Activated CD4-positive, alpha-beta T cell treated with anti-CD3 and anti-CD28 coated beads, Interleukin-2, amount 10 ng/mL, durations not matched to agents 7 days and 5 days (primary cell): ENCODE measurements around the gene HOMER2. TPM values are rescaled to one million over a fixed set of nuclear protein-coding genes. Genes with fewer than 3 reads are reported as not detected.

Source experiments
- CTCF ChIA-PET: fragments of 350-600 bp; sonication (Branson Sonifier 250); formaldehyde crosslinking; loops from one replicate; lab custom pipeline; 2021; ENCODE audit warnings: antibody characterized with exemption; lab: Charles Lee
- POLR2A ChIA-PET: fragments of 350-600 bp; sonication (Branson Sonifier 250); formaldehyde crosslinking; loops from one replicate; lab custom pipeline; 2021; ENCODE audit warnings: antibody characterized with exemption; lab: Charles Lee
- DNase-seq: peaks from one replicate; pipeline ENCODE4 v3.0.0-alpha.2; 2020
- H3K27ac Mint-ChIP-seq: one replicate; pipeline ENCODE4 v1.8.0; 2021; ENCODE audit warnings: mild to moderate bottlenecking, moderate library complexity, mixed read lengths
- H3K27me3 Mint-ChIP-seq: one replicate; pipeline ENCODE4 v1.8.0; 2021; ENCODE audit warnings: mixed read lengths
- H3K36me3 Mint-ChIP-seq: one replicate; pipeline ENCODE4 v1.8.0; 2021; ENCODE audit warnings: low read depth, mixed read lengths
- H3K4me1 Mint-ChIP-seq: one replicate; pipeline ENCODE4 v1.8.0; 2021; ENCODE audit warnings: mixed read lengths
- H3K4me3 Mint-ChIP-seq: one replicate; pipeline ENCODE4 v1.8.0; 2021; ENCODE audit warnings: mild to moderate bottlenecking, moderate library complexity, mixed read lengths
- H3K9me3 Mint-ChIP-seq: one replicate; pipeline ENCODE4 v1.8.0; 2021; ENCODE audit warnings: mixed read lengths
- total RNA-seq, 2 experiments: library from RNA; stranded (reverse); gene quantifications; one replicate each; pipeline ENCODE4 v1.2.3, GENCODE V29; 2021

Gene HOMER2
- total RNA-seq, 2 experiments from 2014 or later = 7.9 to 10.3 TPM

- Mint-ChIP-seq H3K27me3 (peaks cover 20% of the 10 kb centered on the region), H3K27ac (no peak overlapping the region), H3K36me3 (peaks cover 2% of the 10 kb centered on the region), H3K9me3 (no peaks in the 10 kb centered on the region), H3K4me3 (no peak overlapping the region), H3K4me1 (peaks cover 17% of the 10 kb centered on the region)
- CTCF ChIA-PET = interaction anchor here (1.9 kb wide), 1 partner anchor 152 kb away, joined by 7 read pairs; no protein-coding TSS in a partner anchor
- no peak for DNase-seq
- POLR2A ChIA-PET = no interaction called here
These were observed 104.8 kb downstream of the HOMER2 start for GRCh38 chr15:82847703-82848102.

- CTCF ChIA-PET = interaction anchor here (1.9 kb wide), 1 partner anchor 153 kb away, joined by 7 read pairs; no protein-coding TSS in a partner anchor
- H3K4me3 Mint-ChIP-seq = no peak overlapping the region
- H3K4me1 Mint-ChIP-seq = peaks cover 17% of the 10 kb centered on the region
- H3K27me3 Mint-ChIP-seq = peaks cover 20% of the 10 kb centered on the region
- peaks cover 2% of the 10 kb centered on the region for H3K36me3 Mint-ChIP-seq
- DNase-seq = no peak
- H3K9me3 Mint-ChIP-seq = no peaks in the 10 kb centered on the region
- POLR2A ChIA-PET = no interaction called here
- H3K27ac Mint-ChIP-seq = no peak overlapping the region
These were observed 105.9 kb downstream of the HOMER2 start for GRCh38 chr15:82846621-82847020.

- peaks cover 2% of the 10 kb centered on the region for H3K36me3 Mint-ChIP-seq
- H3K27ac Mint-ChIP-seq = no peak overlapping the region
- CTCF ChIA-PET = interaction anchor here (0.6 kb wide), 1 partner anchor 1890 kb away, joined by 3 read pairs; no protein-coding TSS in a partner anchor
- no peak for DNase-seq
- POLR2A ChIA-PET = no interaction called here
- no peaks in the 10 kb centered on the region for H3K9me3 Mint-ChIP-seq
- no peak overlapping the region for H3K4me3 Mint-ChIP-seq
- H3K27me3 Mint-ChIP-seq = peaks cover 20% of the 10 kb centered on the region
- H3K4me1 Mint-ChIP-seq = peaks cover 15% of the 10 kb centered on the region
These were observed 106.8 kb downstream of the HOMER2 start for GRCh38 chr15:82845686-82846085.

- peaks cover 23% of the 10 kb centered on the region for H3K27me3 Mint-ChIP-seq
- no peak for DNase-seq
- H3K4me1 Mint-ChIP-seq = peaks cover 6% of the 10 kb centered on the region
- CTCF ChIA-PET = no interaction called here
- H3K36me3 Mint-ChIP-seq = peaks cover 2% of the 10 kb centered on the region
- H3K9me3 Mint-ChIP-seq = no peaks in the 10 kb centered on the region
- POLR2A ChIA-PET = interaction anchor here (0.7 kb wide), 1 partner anchor 10 kb away, joined by 14 read pairs; no protein-coding TSS in a partner anchor
- no peak overlapping the region for H3K4me3 Mint-ChIP-seq
- no peak overlapping the region for H3K27ac Mint-ChIP-seq
These were observed 109.0 kb downstream of the HOMER2 start for GRCh38 chr15:82843566-82843965.

DNA sequence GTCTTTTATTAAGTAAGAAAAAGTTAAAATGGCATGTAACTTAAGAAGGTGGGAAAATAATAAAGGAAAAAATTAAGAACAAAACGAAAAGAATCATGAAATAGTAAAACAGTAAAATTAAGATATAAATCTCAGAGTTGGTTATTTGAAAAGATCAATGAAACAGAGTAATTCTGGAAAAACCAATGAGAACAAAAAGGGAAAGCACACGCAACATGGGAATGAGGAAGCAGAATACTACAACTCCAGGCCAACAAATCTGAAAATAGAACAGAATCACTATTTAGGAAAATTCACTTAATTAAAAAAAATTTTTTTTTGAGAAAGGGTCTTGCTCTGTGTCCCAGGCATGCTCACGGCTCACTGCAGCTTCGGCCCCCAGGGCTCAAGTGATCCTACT lies 112.4 kb downstream of the HOMER2 start:
- H3K9me3 Mint-ChIP-seq = no peaks in the 10 kb centered on the region
- POLR2A ChIA-PET = no interaction called here
- H3K4me1 Mint-ChIP-seq = peaks cover 6% of the 10 kb centered on the region
- CTCF ChIA-PET = no interaction called here
- no peak overlapping the region for H3K4me3 Mint-ChIP-seq
- H3K27me3 Mint-ChIP-seq = peaks cover 15% of the 10 kb centered on the region
- no peak for DNase-seq
- H3K36me3 Mint-ChIP-seq = peaks cover 30% of the 10 kb centered on the region
- H3K27ac Mint-ChIP-seq = no peak overlapping the region

DNA sequence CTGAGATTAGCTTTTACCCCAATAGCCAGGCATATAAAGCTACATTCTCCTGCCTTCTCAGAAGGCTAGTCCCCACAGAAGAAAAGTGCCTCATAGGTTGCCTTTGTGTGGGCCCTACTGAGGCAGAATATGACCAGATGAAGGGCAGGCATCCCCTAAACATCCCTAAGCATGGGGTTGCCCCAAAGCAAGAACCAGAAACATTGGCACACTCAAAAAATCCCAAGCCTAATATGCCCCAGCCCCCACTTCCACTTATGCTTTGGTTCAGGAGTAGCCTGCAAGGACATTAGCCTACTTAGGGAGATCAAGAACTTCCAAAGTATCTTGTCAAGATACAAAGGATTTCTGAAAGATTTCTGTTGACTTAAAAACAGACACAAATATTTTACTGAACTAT lies 113.4 kb downstream of the HOMER2 start:
- no peaks in the 10 kb centered on the region for H3K9me3 Mint-ChIP-seq
- DNase-seq = no peak
- H3K4me3 Mint-ChIP-seq = no peak overlapping the region
- H3K4me1 Mint-ChIP-seq = no peaks in the 10 kb centered on the region
- no peak overlapping the region for H3K27ac Mint-ChIP-seq
- POLR2A ChIA-PET = interaction anchor here (0.6 to 0.8 kb wide), 2 partner anchors 48 to 147 kb away, joined by 4 to 5 read pairs; partner anchors contain the start of gene RAMAC
- peaks cover 9% of the 10 kb centered on the region for H3K27me3 Mint-ChIP-seq
- peaks cover 31% of the 10 kb centered on the region for H3K36me3 Mint-ChIP-seq
- CTCF ChIA-PET = interaction anchor here (0.6 to 1.6 kb wide), 3 partner anchors 11 to 164 kb away, joined by 3 to 4 read pairs (median 4); no protein-coding TSS in a partner anchor

- peaks cover 40% of the 10 kb centered on the region for H3K36me3 Mint-ChIP-seq
- CTCF ChIA-PET = interaction anchor here (1.1 to 1.6 kb wide), 2 partner anchors 12 to 165 kb away, joined by 3 to 4 read pairs; no protein-coding TSS in a partner anchor
These were observed 114.3 kb downstream of the HOMER2 start for GRCh38 chr15:82838096-82838735.

GRCh38 chr15:82835391-82835917 lies 117.1 kb downstream of the HOMER2 start:
- ChIA-PET POLR2A (no interaction called here), CTCF (no interaction called here)
- no peak for DNase-seq

More at GRCh38 chr15:82838096-82838735, 114.3 kb downstream of the HOMER2 start:
- Mint-ChIP-seq H3K27ac (no peak overlapping the region), H3K4me3 (no peak overlapping the region), H3K27me3 (peaks cover 3% of the 10 kb centered on the region), H3K4me1 (peaks cover 2% of the 10 kb centered on the region), H3K9me3 (no peaks in the 10 kb centered on the region)
- POLR2A ChIA-PET = no interaction called here
- DNase-seq = no peak

DNA sequence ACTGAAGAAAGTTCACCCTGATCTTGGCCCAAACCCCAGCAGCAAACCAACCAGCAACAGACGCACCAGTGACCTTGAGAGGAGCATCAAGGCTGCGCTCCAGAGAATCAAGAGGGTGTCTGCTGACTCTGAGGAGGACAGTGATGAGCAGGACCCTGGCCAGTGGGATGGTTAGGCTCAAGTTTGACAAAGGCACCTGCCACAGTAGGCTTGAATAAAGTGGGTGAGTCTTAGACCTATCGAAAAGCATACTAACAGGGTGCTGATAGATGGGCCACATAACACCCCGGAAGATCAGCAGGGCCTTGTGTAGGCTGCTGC lies 119.2 kb downstream of the HOMER2 start:
- Mint-ChIP-seq H3K27ac (peak overlapping the region; percentile 89), H3K4me3 (no peak overlapping the region), H3K4me1 (peaks cover 35% of the 10 kb centered on the region), H3K36me3 (peaks cover 81% of the 10 kb centered on the region), H3K9me3 (no peaks in the 10 kb centered on the region), H3K27me3 (no peaks in the 10 kb centered on the region)
- DNase-seq = no peak
- CTCF ChIA-PET = interaction anchor here (0.7 to 1.2 kb wide), 3 partner anchors 20 to 24 kb away, joined by 3 to 4 read pairs (median 3); partner anchors contain the start of gene WHAMM
- POLR2A ChIA-PET = interaction anchor here (0.8 kb wide), 1 partner anchor 22 kb away, joined by 3 read pairs; no protein-coding TSS in a partner anchor

More at GRCh38 chr15:82835391-82835917, 117.1 kb downstream of the HOMER2 start:
- peaks cover 67% of the 10 kb centered on the region for H3K36me3 Mint-ChIP-seq
- peaks cover 30% of the 10 kb centered on the region for H3K4me1 Mint-ChIP-seq
- peaks cover 3% of the 10 kb centered on the region for H3K27me3 Mint-ChIP-seq
- no peak overlapping the region for H3K27ac Mint-ChIP-seq
- H3K4me3 Mint-ChIP-seq = no peak overlapping the region
- no peaks in the 10 kb centered on the region for H3K9me3 Mint-ChIP-seq

GRCh38 chr15:82832601-82833361 lies 119.7 kb downstream of the HOMER2 start:
- H3K9me3 Mint-ChIP-seq = no peaks in the 10 kb centered on the region
- DNase-seq = no peak
- no peaks in the 10 kb centered on the region for H3K27me3 Mint-ChIP-seq
- H3K27ac Mint-ChIP-seq = peak overlapping the region; percentile 89
- peaks cover 35% of the 10 kb centered on the region for H3K4me1 Mint-ChIP-seq
- H3K36me3 Mint-ChIP-seq = peaks cover 81% of the 10 kb centered on the region
- H3K4me3 Mint-ChIP-seq = no peak overlapping the region
- CTCF ChIA-PET = interaction anchor here (0.7 to 1.2 kb wide), 2 partner anchors 23 to 24 kb away, joined by 3 to 4 read pairs; partner anchors contain the start of gene WHAMM
- POLR2A ChIA-PET = interaction anchor here (0.6 to 0.8 kb wide), 2 partner anchors 22 to 23 kb away, joined by 3 to 4 read pairs; no protein-coding TSS in a partner anchor

DNA sequence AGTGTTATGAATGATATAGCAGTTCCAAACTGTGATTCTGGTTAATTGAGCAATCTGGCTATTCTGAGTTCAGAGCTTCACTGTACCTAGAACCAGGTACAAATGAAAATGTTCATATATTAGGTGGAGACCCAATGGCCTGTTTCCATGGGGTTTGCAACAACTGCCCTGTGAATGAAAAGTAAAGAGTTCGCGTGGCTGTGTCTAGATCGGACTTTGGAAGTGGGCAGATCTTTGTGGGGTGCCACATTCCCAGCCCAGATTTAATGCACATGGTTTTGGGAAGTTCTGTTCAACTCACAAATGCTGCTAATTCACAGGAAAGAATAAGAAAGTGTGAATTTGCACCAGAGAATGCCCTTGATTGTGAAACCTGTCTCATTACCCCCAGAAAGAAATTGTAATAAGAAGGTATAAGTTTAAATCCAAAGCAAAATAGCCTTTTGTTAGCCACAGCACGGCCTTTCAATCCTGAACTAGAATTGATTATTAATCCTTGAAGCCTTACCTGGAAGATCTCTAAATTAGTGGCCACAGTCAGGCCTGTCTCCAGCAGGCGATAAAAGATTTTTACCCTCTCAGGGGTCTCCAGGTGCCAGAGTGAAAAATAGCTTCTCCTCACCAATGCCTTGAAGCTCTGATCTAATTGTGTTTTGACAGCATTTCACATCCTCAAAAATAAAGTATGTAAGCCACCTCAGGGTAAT lies 120.5 kb downstream of the HOMER2 start:
- Mint-ChIP-seq H3K4me1 (peaks cover 35% of the 10 kb centered on the region), H3K9me3 (no peaks in the 10 kb centered on the region), H3K36me3 (peaks cover 77% of the 10 kb centered on the region), H3K4me3 (no peak overlapping the region), H3K27me3 (no peaks in the 10 kb centered on the region), H3K27ac (peak overlapping the region; percentile 89)
- DNase-seq = no peak
- ChIA-PET CTCF (no interaction called here), POLR2A (interaction anchor here (0.6 to 0.8 kb wide), 2 partner anchors 21 to 24 kb away, joined by 3 to 4 read pairs; no protein-coding TSS in a partner anchor)
